A549 (cell line): Measurements from ENCODE around the gene MYRIP.

Experiments
- CEBPB ChIP-seq, 2 experiments: fragments of >200 bp in 1 of 2; sonication (Bioruptor Twin) in 1 of 2; formaldehyde crosslinking in 1 of 2; IDR thresholded peaks; 2 replicates each; pipeline ENCODE4 v1.6.1; 2012 to 2016
- CHD2 ChIP-seq: fragments of 150-350 bp; IDR thresholded peaks from 2 replicates; pipeline ENCODE4 v1.6.1; 2014; ENCODE audit warnings: low read length; ENCODE audit not compliant: partially characterized antibody
- CHD4 ChIP-seq: fragments of 200-600 bp; sonication (generic); IDR thresholded peaks from 2 replicates; pipeline ENCODE4 v1.6.1; 2016; ENCODE audit warnings: antibody characterized with exemption, mild to moderate bottlenecking, borderline replicate concordance
- EP300 ChIP-seq, 2 experiments: fragments of >200 bp; sonication (Bioruptor Twin); formaldehyde crosslinking; IDR thresholded peaks; 2 replicates in 1 of 2; 3 replicates in 1 of 2; pipeline ENCODE4 v1.6.1; 2016 to 2017
- HOXA7 ChIP-seq: fragments of 250-450 bp; sonication (Bioruptor Pico); IDR thresholded peaks from 2 replicates; pipeline ENCODE4 v1.5.0; 2020; ENCODE audit warnings: mild to moderate bottlenecking, moderate library complexity
- MAZ ChIP-seq: fragments of 150-350 bp; IDR thresholded peaks from 2 replicates; pipeline ENCODE4 v1.6.1; 2014; ENCODE audit warnings: antibody characterized with exemption, low read depth, low read length, borderline replicate concordance
- RNF2 ChIP-seq: fragments of 200-600 bp; sonication (generic); IDR thresholded peaks from 2 replicates; pipeline ENCODE4 v1.6.1; 2016; ENCODE audit warnings: low read depth, mild to moderate bottlenecking, antibody characterized with exemption, moderate library complexity, borderline replicate concordance
- SMC3 ChIP-seq: fragments of >200 bp; sonication (Bioruptor Twin); formaldehyde crosslinking; IDR thresholded peaks from 3 replicates; pipeline ENCODE4 v1.6.1; 2018; ENCODE audit warnings: inconsistent platforms
- ZFP36 ChIP-seq: fragments of 450-650 bp; IDR thresholded peaks from 2 replicates; pipeline ENCODE4 v1.6.1; 2014; ENCODE audit warnings: borderline replicate concordance; ENCODE audit not compliant: partially characterized antibody
- TF ChIP-seq, protein P1 (sequence below): IDR thresholded peaks from 2 replicates; pipeline ENCODE4 v1.6.1; 2012
- TF ChIP-seq, protein P2 (sequence below): fragments of >200 bp; sonication (Bioruptor Twin); formaldehyde crosslinking; IDR thresholded peaks from 3 replicates; pipeline ENCODE4 v1.5.1; 2016
- TF ChIP-seq, protein P3 (sequence below): fragments of 450-650 bp; IDR thresholded peaks from 2 replicates; pipeline ENCODE4 v1.6.1; 2014; ENCODE audit warnings: antibody characterized with exemption

DNA sequence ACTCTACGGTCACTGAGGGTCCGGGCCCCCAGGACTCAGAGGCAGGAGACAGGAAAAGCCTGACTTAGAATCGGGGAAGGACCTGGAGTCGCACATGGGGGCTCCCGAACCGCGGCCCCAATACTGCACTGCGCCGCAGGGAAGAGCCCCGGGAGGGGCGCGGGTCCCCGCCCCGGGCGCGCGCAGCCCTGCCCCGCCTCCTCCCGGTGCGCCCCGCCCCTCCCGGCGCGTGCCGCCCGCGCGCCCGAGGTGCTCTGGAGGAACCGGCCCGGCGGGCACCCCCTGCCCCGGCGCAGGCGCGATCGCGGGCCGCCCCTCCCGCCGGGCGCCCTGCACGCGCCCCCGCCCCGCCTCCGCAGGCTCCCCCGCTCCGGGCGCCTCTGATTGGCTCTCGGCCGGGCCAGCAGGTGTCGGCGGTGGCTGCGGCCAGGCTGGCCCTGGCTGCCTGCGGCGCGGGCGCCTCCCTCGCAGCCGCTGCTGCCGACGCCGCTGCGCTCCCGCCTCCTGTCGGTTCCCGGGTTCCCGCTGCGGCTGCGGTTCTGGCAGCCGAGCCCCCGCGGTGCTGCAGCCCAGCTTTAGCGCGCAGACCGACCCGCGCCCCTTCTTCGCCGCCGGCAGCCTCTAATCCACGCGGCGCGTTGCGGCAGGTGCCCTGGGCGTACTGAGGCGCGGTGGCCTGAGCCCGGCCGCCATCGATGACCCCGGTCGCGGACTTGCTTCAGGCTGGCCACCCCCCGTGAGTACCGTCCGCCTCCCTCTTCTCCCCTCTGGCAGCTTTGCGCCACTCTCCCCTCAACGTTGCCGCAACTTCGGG is at the start of gene MYRIP:
- TF ChIP-seq CEBPB (IDR thresholded peaks at IDR 0.05) (no peak), SMC3 (no peak), ZFP36 (no peak), EP300 (IDR thresholded peaks at IDR 0.05) (no peak), MAZ (no peak), CHD4 (no peak), HOXA7 (CRISPR knock-in tag) (no peak), CHD2 (no peak), RNF2 (0 out of 2 replicates have a peak, but pooled peaks have one; percentile 21)
- TF ChIP-seq, protein P1, sequence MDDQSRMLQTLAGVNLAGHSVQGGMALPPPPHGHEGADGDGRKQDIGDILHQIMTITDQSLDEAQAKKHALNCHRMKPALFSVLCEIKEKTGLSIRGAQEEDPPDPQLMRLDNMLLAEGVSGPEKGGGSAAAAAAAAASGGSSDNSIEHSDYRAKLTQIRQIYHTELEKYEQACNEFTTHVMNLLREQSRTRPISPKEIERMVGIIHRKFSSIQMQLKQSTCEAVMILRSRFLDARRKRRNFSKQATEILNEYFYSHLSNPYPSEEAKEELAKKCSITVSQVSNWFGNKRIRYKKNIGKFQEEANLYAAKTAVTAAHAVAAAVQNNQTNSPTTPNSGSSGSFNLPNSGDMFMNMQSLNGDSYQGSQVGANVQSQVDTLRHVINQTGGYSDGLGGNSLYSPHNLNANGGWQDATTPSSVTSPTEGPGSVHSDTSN: no peak
- TF ChIP-seq, protein P2, sequence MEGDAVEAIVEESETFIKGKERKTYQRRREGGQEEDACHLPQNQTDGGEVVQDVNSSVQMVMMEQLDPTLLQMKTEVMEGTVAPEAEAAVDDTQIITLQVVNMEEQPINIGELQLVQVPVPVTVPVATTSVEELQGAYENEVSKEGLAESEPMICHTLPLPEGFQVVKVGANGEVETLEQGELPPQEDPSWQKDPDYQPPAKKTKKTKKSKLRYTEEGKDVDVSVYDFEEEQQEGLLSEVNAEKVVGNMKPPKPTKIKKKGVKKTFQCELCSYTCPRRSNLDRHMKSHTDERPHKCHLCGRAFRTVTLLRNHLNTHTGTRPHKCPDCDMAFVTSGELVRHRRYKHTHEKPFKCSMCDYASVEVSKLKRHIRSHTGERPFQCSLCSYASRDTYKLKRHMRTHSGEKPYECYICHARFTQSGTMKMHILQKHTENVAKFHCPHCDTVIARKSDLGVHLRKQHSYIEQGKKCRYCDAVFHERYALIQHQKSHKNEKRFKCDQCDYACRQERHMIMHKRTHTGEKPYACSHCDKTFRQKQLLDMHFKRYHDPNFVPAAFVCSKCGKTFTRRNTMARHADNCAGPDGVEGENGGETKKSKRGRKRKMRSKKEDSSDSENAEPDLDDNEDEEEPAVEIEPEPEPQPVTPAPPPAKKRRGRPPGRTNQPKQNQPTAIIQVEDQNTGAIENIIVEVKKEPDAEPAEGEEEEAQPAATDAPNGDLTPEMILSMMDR: no peak
- TF ChIP-seq, protein P3, sequence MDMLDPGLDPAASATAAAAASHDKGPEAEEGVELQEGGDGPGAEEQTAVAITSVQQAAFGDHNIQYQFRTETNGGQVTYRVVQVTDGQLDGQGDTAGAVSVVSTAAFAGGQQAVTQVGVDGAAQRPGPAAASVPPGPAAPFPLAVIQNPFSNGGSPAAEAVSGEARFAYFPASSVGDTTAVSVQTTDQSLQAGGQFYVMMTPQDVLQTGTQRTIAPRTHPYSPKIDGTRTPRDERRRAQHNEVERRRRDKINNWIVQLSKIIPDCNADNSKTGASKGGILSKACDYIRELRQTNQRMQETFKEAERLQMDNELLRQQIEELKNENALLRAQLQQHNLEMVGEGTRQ: no peak
